ENCODE results near the gene COPZ1.
"Not testable (repeated sequence)": the region's sequence is repeated elsewhere in the genome, so short reads cannot be mapped to it uniquely, and the experiment has no call there.

COPZ1 gene

DNA sequence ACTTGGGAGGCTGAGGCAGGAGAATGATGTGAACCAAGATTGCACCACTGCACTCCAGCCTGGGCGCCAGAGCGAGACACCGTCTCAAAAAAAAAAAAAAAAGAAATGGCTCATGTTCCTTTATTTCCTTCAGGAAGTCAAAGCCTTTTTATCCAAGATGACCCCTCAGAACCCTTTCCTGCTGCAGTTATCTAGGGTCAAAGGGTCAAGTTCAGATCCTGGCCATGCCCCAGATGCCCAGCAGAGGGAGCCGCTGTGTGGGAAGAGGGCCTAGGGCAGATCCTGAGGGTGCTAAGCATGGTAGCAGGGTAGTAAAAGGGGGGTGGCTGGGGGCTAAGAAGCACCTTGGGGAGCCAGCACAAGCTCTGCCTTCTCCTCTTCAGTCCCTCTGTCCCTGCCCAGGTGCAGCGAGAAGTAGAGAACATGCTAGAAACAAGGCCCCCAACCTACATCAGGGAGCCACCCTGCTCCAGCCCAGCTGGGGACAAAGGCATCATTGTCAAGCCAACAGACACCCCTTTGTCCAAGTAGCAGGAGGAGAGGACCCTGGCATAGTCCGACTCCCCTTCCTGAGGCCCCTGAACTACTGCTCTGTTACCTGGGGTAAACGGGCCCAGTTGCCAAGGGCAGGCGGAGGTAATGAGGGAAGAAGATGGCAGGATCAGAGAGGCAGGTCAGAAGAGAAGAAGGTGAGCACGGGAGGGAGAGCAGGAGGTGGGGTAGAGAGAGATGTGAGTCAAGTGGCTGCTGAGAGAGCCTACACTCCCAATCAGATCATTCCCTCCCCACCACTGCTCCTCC is 30.6 kb upstream of the COPZ1 start:
- DNase-seq (ENCODE audit: low spot score): peak; percentile 76

DNA sequence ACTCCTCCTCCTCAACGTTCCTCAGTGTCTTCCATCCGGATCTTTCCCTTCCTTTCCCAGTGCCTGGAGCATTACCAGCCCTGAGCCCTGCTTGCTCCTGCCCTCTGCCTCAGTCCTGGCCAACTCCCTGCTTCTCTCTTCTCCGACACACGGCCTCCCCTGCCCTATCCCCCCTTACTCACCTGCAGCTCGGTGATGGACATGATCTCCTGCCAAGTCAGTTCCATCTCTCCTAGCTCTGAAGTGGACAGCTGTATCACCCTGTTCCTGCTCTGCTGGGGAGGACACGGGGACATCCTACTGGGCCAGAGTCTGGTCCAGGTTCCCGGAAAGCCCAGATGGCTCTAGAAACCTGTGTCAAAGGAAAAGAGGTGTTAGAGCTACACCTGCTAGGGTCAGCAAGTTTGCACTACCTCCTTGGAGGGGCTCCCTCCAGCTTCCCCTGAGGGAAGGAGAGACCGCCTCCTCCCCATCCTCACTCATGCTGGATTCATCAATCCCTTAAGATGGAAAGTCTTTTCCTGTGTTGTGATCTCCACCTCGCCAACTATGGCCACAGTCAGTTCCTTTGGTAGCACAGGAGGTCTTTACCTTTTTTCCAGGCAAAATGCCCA is 29.9 kb upstream of the COPZ1 start:
- no peak for DNase-seq (ENCODE audit: low spot score)

DNA sequence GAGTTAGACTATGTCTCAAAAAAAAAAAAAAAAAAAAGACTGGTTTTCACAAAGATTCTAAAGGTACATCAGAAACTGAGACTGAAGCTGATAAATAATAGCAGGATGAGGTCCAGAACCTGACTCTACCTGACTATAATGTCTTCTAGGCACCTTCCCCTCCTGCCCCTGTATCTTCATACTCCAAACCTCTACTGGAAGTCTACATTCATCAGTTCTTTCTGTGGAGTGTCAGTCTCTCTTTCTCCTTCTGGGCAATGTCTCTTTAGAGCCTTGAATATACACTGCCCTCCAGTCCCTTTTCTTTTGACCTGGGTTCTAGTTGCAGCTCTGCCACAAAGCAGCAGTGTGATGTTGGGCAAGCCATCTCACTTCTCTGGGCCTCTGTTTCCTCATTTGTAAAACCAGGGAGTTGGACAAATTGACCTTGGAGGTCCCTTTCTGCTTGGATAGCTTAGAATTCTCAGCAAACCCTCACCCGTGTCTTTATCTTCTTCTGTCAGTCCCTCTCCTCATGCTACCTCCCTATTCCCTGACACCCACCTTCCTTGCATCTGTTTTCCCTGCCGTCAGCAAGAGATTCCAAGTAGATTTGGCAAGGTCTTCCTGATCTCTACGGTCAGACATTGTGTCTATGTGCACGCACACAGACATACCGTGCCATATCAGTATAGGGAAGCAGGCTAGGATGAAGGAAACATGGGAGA is 28.4 kb upstream of the COPZ1 start:
- DNase-seq (ENCODE audit: low spot score): no peak

DNA sequence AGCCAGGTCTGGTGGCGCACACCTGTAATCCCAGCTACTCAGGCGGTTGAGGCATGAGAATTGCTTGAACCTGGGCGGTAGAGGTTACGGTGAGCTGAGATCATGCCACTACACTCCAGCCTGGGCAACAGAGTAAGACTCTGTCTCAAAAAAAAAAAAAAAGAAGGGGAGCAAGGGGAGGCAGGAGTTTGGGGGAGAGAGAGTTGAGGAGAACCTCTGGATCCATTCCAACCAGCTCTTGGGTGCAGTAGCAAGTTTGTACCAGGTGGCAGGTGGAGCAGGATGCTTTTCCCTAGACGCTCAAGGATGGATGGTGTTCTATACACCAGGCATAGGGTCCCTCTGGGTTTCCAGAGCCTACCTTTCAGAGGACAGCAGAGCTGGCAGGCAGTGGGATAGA is 26.0 kb upstream of the COPZ1 start:
- DNase-seq (ENCODE audit: low spot score): no peak

DNA sequence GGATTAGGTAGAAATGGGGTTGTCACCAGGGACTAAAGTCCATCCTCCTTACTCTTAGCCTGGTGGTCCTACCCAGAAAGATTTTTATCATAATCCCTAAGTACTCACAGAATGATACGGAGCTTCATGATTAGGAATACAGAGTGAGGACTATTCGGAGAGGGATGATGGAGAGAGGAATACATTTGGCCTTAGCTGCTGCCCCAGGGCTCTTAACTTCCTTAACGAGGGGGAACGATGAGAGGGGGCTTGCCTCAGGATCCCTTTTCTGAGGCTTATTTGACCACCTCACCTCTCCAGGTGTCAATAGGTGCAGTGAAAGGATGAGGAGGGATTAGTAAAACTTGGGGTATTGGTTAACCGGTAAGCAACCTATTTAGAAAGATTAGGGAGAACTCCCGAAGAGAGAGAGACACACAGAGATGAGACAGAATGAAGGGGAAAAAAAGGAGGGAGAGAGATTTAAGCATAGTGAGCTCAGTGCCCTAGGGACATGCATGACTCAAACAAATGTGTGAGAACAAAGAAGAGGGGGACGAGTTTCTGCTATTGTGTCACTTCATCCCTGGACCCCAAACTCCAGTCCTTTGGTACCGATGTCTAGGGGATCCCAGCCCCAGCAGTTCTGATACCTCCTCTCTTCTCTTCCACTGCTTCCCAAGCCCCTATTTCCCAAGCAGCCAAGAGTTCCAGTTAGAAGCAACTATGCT is 25.3 kb upstream of the COPZ1 start:
- DNase-seq (ENCODE audit: low spot score): no peak

DNA sequence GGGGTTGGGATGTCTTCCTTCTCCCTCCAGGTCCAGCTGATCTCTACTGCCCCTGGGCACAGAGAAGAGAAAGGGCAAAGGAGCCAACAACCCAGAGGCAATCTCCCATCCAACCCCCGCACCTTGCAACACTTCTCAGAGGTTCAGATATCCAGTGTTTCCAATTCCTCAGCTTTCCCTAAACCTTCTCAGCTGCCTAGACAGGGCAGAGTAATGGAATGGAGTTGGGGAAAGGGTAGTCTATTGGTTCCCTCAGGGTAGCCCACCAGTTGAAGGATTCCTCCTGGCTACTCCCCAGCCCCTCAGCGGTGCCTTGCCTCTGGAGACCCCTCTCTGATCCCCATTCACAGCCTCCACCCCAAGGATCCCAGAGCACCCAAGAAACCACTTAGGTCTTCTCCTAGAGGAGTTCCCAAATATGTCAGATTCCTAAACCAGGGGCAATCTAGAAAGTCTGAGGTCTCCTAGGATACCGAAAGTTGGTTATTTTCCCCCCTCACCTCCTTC is 24.7 kb upstream of the COPZ1 start:
- no peak for DNase-seq (ENCODE audit: low spot score)

DNA sequence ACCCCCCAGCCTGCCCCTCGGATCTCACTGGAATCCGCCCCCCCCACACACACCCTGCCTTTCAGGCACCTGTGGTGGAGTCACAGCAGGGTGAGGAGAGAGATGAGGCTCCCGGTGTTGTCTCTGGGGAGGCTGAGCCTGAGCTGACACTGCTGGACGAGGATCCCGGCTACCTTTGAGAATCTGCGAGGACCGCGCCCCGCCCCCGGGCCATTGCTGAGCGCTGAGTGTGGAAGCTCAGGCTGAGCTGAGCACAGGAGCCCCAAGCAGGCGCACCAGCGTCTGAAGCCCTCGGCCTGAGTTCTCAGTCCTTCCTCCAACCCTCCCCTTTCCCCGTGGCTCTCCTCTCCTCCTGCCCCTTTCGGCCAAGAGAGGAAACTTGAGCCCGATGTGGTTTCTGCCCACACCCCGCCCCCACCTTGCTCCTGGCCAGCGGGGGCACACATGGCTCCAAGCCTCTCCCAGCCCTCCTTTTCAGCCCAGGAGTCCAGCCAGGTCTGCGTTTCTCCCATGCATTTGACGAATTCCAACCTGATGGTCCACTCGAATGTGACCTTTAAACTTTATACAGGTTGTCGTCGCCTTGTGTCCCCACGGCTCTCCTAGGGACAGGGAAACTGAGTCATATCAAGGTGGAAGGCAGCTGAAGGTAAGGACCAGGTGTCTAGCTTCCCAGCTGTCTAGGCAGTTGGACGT is 24.1 kb upstream of the COPZ1 start, which contains the start of gene NFE2:
Gene NFE2, minus strand, starts transcription at position 284 of the 696 bp plus-strand sequence. CDS start 5,767 bp downstream, outside the sequence.
- peak; percentile 93 for DNase-seq (ENCODE audit: low spot score)

DNA sequence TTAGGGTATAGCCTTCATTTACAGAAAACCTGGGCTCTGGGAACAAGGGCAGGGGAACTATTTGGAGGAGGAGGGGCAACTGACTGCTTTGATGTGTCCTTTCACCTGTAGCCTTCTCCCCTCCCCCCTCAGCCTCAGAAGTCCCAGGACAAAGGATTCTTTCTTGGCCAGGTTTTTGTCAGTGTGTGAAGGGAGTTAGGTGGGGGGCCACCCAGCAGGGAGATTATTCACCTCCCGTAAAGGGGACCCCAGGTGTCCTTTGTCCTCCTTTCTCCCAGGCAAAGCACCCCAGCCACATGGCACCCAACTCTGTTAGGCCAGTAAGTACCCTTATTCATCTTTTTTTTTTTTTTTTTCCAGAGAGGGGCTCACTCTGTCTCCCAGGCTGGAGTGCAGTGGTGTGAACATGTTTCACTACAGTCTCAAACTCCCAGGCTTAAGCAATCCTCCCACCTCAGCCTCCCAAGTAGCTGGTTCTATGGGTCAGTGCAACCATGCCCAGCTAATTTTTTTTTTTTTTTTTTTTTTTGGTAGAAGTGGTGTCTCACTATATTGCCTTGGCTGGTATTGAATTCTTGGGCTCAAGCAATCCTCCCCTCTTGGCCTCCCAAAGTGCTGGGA is 23.4 kb upstream of the COPZ1 start:
- no peak for DNase-seq (ENCODE audit: low spot score)

DNA sequence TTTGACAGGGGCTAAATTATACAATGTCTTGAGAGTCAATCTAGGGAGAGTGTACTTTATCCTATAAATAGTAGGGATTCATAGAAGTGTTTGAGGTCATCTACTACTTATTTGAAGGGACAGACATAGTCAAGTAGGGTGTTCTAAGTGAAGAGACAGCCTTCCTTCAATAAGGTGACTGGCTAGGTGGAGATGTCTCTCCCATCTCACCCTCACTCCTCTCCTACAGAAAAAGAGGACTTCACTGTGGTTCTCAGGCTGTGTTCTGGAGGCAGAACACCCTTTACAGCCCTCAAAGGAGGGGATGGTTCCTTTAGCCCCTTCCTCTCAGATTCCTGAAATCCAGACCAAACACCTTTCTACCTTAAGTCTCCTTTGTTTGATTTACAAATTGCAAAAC is 21.3 kb upstream of the COPZ1 start:
- no peak for DNase-seq (ENCODE audit: low spot score)

DNA sequence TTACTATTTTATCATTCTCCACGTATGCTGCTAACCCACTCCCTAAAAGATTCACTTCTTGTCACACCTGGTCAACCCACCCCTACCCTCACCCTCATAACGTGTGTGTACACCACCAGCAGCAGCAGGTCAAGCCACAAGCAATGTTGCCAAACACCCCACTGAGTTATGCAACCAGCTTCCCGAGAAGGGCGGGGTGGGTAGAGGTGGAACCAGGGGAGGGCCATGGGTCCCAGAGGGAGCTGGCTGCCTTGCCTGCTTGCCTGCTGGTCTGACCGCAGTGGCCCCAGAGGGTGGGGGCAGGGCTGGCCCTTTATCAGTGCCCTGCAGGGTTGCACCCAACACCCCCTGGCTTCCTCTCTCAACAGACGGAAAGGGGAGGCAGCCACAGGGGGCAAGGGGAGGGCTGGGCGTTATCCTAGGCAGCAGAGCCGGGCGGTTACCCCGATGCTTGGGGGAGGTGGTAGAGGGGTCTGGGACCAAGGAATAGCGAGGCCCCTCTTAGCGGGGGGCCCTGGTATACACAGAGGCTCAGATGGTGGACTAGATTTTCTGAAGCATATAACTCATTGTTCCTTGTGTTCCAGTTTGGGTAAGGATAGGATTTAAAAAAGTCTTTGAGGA is 20.6 kb upstream of the COPZ1 start:
- DNase-seq (ENCODE audit: low spot score): no peak

DNA sequence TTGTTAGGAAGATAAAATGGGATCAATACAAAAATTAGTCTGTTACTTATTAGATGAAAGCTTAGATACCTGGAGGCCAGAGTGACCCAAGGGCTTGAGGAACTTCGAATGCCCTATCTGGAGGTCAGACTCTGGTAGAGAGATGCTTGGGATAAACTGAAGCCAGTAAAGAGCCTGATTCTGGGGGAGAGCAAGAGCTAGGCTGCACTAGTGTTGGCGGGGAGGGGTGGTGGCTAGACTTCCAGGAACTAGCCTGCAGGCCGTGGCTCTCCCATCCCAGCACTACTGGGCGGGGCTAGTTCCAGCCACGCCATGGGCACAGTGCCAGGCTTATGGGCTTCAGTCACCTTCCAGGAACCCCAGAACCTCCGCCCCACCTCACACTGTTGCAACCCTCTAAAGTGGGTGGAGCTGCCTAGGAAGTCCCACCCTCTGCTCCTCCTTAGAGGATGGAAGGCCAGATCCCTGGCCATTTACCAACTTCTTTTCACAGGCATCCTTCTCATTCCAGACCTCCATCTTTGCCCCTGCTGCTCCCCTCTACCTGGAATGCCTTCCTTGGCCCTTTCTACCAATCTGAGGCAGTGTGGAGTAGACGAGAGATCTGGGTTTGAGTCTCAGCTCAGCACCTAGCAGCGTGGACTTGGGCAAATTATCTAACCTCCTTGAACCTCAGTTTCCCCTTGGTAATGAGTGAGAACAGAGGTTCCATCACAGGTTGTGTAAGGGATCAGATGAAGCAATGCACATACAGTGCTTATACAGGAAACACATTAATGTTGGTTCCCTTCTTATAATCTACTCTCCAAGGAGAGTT is 17.8 kb upstream of the COPZ1 start:
- DNase-seq (ENCODE audit: low spot score): no peak

DNA sequence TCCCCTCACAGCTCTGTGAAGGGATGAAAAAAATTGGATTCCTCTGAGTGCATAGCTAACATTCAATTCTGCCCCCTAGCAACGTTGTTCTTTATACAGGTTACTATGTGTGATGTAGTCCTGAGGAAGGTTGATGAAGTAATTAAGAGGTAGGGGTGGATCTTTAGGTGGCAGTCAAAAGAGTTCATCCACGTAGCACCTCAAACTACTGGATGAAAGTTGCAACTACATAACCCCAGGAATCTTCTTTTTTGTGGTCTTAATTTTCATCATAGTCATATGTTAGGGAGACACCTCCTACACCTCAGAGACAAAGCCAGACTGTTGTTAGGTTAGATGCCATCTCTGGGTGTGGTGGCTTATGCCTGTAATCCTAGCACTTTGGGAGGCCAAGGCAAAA is 13.9 kb upstream of the COPZ1 start:
- no peak for DNase-seq (ENCODE audit: low spot score)

DNA sequence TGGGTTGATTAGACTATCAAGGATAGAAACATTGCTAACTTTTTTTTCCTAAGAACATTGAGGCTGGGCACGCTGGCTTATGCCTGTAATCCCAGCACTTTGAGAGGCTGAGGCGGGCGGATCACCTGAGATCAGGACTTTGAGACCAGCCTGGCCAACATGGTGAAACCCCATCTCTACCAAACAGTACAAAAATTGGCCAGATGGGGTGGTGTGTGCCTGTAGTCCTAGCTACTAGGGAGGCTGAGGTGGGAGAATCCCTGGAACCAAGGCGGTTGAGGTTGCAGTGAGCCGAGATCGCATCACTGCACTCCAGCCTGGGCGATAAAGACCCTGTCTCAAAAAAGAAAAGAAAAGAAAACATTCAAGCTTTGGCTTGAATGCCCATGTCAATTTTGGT is 12.6 kb upstream of the COPZ1 start:
- DNase-seq (ENCODE audit: low spot score): not testable (repeated sequence)

DNA sequence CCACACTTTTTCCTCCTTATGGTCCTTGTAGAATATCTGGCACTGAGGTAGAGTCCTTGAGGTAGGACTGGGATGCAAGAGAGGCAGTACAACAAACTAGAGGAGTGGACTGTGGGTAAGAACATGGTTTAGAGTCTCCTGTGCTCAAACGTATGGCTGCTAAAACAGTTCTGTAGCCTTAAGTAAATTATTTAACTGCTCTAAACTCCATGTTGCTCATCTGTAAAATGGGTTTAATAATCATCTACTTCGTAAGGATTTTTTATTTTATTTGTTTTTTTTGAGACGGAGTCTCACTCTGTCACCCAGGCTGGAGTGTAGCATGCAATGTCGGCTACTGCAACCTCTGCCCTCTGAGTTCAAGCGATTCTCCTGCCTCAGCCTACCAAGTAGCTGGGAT is 3.6 kb upstream of the COPZ1 start:
- no peak for DNase-seq (ENCODE audit: low spot score)

DNA sequence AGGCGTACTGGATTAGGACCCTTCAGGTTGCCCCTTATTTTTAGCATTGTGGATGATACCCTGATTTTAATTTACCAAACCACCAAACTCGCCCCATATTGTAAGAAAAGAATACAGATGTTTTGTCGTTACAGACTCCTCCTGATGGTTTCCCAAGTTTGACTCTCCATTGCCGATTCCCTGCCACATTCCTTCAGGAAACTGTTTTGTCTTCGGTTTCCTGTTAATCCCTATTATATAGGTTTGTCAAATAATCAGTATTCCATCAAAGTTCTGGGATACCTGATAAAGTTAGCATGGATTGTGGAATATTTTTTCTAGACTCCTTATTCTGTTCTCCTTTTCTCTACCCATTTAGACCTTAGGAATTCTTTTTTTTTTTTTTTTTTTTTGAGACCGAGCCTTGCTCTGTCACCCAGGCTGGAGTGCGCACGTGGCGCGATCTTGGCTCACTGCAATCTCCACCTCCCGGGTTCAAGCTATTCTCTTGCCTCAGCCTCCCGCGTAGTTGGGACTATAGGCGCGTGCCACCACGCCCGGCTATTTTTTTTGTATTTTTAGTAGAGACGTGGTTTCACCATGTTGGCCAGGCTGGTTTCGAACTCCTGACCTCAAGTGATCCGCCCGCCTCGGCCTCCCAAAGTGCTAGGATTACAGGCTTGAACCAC is 645 bp downstream of the COPZ1 start:
- not testable (repeated sequence) for DNase-seq (ENCODE audit: low spot score)

DNA sequence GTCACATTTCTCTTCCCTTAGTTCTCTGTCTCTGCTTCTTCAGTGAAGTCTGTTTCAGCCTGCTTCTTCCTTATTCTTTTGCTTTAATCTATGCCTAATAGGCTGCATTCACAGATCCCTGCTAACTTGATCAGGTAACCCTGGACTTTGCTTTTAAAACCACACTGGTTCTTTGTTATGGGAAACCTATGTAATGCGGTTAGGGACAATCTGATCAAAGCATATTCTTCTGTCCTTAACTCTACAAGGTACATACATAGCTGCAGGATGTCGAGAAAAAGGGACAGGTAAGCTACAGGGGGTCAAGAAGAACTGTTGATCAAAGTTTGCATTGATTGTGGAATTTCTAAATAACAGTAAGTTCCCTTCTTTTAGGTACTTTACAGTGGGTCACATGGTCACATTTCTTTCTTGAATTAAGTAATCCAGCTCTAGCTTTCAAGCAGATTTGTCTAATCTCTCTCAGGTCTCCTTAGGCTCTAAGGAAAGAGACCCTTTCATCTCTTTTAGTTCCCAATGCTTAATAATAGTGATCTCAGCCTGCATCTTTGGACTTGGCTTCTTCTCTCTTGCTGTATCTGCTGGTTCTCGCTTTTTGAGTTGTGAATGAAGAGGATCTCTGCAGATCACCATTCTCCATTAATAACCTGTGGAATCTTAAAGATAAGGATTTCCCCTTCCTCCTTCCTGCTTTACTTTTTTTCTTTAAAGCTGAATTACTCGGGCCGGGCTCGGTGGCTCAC is 3.8 kb downstream of the COPZ1 start:
- no peak for DNase-seq (ENCODE audit: low spot score)

DNA sequence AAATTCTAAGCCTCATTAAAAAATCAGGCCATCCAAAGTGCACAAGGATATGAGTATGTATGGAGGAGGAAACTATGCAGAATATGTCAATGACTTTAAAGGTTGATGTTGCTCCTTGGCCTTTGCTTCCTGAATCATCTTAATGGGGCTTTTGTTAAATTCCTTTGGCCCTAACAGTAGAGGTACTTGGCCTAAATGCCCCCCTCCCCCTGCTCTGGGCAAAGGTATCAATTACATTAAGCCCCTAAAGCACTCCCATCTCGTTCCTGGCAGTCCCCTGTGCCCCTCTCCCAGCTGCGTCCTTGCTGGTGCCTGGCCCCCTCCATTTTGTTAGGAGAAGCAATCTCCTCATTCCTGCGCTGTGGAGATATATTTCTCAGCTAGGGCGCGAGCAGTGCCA is 4.8 kb downstream of the COPZ1 start:
- no peak for DNase-seq (ENCODE audit: low spot score)

DNA sequence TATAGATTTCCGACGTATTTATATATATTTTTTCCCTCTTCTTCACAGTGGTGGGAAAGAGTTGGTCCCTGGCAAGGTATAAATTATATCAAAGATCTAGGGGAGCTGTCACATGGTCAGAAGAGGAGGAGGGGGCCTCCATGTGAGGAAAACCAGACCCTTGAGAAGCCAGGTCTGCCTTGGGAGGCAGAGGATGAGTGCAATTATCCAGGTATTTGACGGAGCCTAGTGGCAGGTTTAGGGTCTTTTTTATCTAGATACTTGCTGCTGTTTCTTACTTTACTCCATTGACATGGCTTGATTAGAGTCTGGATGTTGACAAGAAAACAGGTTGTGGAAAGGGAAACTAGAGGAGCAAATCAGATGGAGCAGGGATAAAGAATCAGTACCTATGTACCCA is 5.5 kb downstream of the COPZ1 start:
- no peak for DNase-seq (ENCODE audit: low spot score)

DNA sequence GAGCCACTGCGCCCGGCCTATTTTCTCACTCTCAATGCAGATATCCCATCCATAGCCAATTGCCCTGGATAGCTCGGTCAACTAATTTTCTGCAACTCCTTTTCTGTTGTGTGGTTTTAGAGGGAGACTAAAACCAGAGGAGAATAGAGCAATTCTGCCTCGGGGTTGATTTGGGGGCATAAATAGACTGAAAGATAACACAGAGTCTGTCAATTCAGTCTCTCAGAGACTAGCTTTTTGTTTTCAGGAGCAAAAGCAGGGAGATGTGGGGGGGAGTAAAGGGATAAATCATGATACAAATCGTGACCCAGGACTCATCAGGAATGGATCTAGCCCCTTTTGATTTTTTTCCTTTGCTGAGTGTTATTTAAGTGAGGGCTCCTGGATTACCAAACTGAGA is 6.5 kb downstream of the COPZ1 start:
- no peak for DNase-seq (ENCODE audit: low spot score)

Measured in ecto neural progenitor cell (in vitro differentiated cells).